NT2/D1 (cell line): Measurements from ENCODE around the gene VAV2.

ENCODE experiments used
- SUZ12 ChIP-seq: IDR thresholded peaks from 2 replicates; pipeline ENCODE4 v1.6.1; 2011; ENCODE audit not compliant: insufficient read length, insufficient read depth; ENCODE audit errors: extremely low read depth
- ZNF274 ChIP-seq: IDR thresholded peaks from 2 replicates; pipeline ENCODE4 v1.6.1; 2011; ENCODE audit warnings: mild to moderate bottlenecking, low read depth, low read length

DNA sequence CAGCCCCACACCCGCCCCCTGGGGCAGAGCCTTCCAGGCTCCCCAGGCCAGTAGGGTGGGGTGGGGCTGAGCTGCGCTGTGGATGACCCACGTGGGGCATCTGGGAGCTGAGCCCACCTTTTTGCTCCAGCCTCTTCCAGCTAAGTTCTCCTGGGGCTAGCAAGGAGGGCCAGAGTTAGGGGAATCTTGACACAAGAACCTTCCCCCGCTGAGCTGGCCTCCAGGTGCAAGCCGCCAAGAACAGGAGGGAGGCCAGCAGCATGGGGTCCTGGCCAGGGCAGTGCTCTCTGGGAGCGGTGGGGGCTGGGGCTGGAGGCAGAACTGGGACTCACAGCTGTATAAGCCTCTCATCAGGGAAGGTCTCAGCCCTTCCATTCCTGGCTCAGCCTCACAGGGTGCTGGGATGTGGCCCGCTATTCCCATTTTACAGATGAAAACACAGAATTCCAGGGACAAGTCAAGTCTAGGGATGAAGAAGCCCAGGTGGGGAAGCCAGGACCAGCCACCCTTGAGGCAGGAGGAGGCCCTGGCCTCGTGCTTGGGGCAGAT, 275.5 kb downstream of the VAV2 start:
- TF ChIP-seq ZNF274 = no peak
- no peak for TF ChIP-seq SUZ12
